Esophagus squamous epithelium (tissue), 5 donors: ENCODE data around the gene THRAP3. TPM values are rescaled to one million over a fixed set of nuclear protein-coding genes. Genes with fewer than 3 reads are reported as not detected.

Experiments
- DNase-seq: peaks from one replicate; lab custom pipeline; 2025; lab: John Stamatoyannopoulos, UW
- H3K27ac ChIP-seq, 4 donors: fragments of 200-600 bp; sonication (generic); one replicate each; pipeline ENCODE4 v1.5.1; 2016 to 2019; ENCODE audit warnings: mild to moderate bottlenecking in 1 of 4
- H3K27me3 ChIP-seq, 4 donors: fragments of 200-600 bp; sonication (generic); 1 replicate in 3 of 4; 2 replicates in 1 of 4; pipeline versions ENCODE4 v1.5.1 to v1.6.0; 2017 to 2021; ENCODE audit warnings: antibody characterized with exemption in 1 of 4
- H3K36me3 ChIP-seq, 3 donors: fragments of 200-600 bp; sonication (generic); one replicate each; pipeline ENCODE4 v1.5.1; 2016 to 2019
- H3K4me1 ChIP-seq, 3 donors: fragments of 200-600 bp; sonication (generic); one replicate each; pipeline ENCODE4 v1.5.1; 2017 to 2019
- H3K4me3 ChIP-seq, 4 donors: fragments of 200-600 bp; sonication (generic); 1 replicate in 3 of 4; 2 replicates in 1 of 4; pipeline ENCODE4 v1.5.1; 2016 to 2019; ENCODE audit warnings: mild to moderate bottlenecking in 2 of 4, moderate library complexity in 1 of 4
- H3K9me3 ChIP-seq, 3 donors: fragments of 200-600 bp; sonication (generic); one replicate each; pipeline ENCODE4 v1.5.1; 2016 to 2019
- CTCF ChIP-seq, 6 experiments: fragments of 450-650 bp in 4 of 6; fragments of 200-600 bp in 2 of 6; sonication (generic) in 2 of 6; IDR thresholded peaks; one replicate each; pipeline ENCODE4 v1.5.1; 2016 to 2019; ENCODE audit warnings: antibody characterized with exemption in 6 of 6, mild to moderate bottlenecking in 4 of 6, moderate library complexity in 4 of 6
- POLR2A ChIP-seq, 4 donors: fragments of 450-650 bp; IDR thresholded peaks; one replicate each; pipeline ENCODE4 v1.6.1; 2017; ENCODE audit warnings: antibody characterized with exemption in 4 of 4, mild to moderate bottlenecking in 4 of 4, moderate library complexity in 3 of 4
- WGBS, 2 donors: methylation state at CpG; one replicate each; pipeline ENCODE4 v1.1.5; 2018; 5-methylcytosine and 5-hydroxymethylcytosine counted together
- intact Hi-C: fragments of 100-400 bp; cut with DNase I; formaldehyde crosslinking; loops from one replicate; pipeline ENCODE4 v1.15.0; 2022
- total RNA-seq, 4 donors: library from RNA; depleted of rRNA; stranded (reverse); fragments of >200 nt; gene quantifications; one replicate each; pipeline ENCODE4 v1.1.0, GENCODE V29; 2016
- donor health status: DM: yes; HTN: yes; CAD: no.

Gene THRAP3
- total RNA-seq, 4 donors from 2014 or later = 56.5 to 83.5 (median 73.6) TPM

GRCh38 chr1:36304970-36305914 is 81.0 kb downstream of the THRAP3 start:
- Histone ChIP-seq H3K36me3 (peaks cover 21 to 56% (median 32%) of the 10 kb centered on the region in 3 donors), H3K9me3 (no peaks in the 10 kb centered on the region), H3K27ac (peak overlapping the region; percentile 87 to 97 (median 92)), H3K27me3 (no peaks in the 10 kb centered on the region), H3K4me1 (peaks cover 16 to 33% (median 26%) of the 10 kb centered on the region in 3 donors), H3K4me3 (no peak overlapping the region)
- no peak for DNase-seq
- 59 to 65% methylated on average over 7 to 8 of the region's 10 CpGs for WGBS, 2 donors
- TF ChIP-seq POLR2A (IDR thresholded peaks at IDR 0.05) = no peak
- TF ChIP-seq CTCF (IDR thresholded peaks at IDR 0.05) = no peak
- intact Hi-C loops = no loop called here

- H3K27ac ChIP-seq = peak overlapping the region; percentile 87 to 97 (median 92)
- H3K4me3 ChIP-seq = peak overlapping the region; percentile 58 to 93 (median 79)
- DNase-seq = no peak
- intact Hi-C loops = no loop called here
- TF ChIP-seq POLR2A (IDR thresholded peaks at IDR 0.05) (no peak), CTCF (IDR thresholded peaks at IDR 0.05) (no peak)
- peaks cover 16 to 27% (median 20%) of the 10 kb centered on the region in 3 donors for H3K4me1 ChIP-seq
- H3K27me3 ChIP-seq = no peaks in the 10 kb centered on the region
- WGBS, 2 donors = 40% methylated on average over 1 of the region's 7 CpGs; no CpG with 5 or more reads in 1 of the 2 donors
- no peaks in the 10 kb centered on the region for H3K9me3 ChIP-seq
- H3K36me3 ChIP-seq = peaks cover 16 to 49% (median 29%) of the 10 kb centered on the region in 3 donors
Measured at GRCh38 chr1:36305915-36306209, 81.6 kb downstream of the THRAP3 start.

- intact Hi-C loops = no loop called here
- H3K9me3 ChIP-seq = no peaks in the 10 kb centered on the region
- peaks cover 16 to 25% (median 17%) of the 10 kb centered on the region in 3 donors for H3K4me1 ChIP-seq
- H3K27me3 ChIP-seq = no peaks in the 10 kb centered on the region
- H3K27ac ChIP-seq = peak within 1 kb of the TSS; percentile 87 to 97 (median 92)
- peak within 1 kb of the TSS; percentile 58 to 93 (median 79) for H3K4me3 ChIP-seq
- 0 to 3% methylated on average over 5 to 7 of the region's 65 CpGs for WGBS, 2 donors
- H3K36me3 ChIP-seq = peaks cover 11 to 48% (median 24%) of the 10 kb centered on the region in 3 donors
- TF ChIP-seq CTCF (IDR thresholded peaks at IDR 0.05) (peak in 2 of 6 experiments; percentile 7 to 29), POLR2A (IDR thresholded peaks at IDR 0.05) (peak in 1 of 4 donors; percentile 23)
- no peak for DNase-seq
Measured at GRCh38 chr1:36306210-36306901, 82.1 kb downstream of the THRAP3 start, which contains the start of gene SH3D21. TSS of gene SH3D21 (plus strand) at chr1:36306368. CDS start at chr1:36306421, 53 bp downstream.

GRCh38 chr1:36306902-36307456 is 82.7 kb downstream of the THRAP3 start:
- H3K9me3 ChIP-seq = no peaks in the 10 kb centered on the region
- WGBS, 2 donors = 1 to 2% methylated on average over 21 to 32 of the region's 46 CpGs
- H3K4me3 ChIP-seq = peak overlapping the region; percentile 58 to 93 (median 79)
- TF ChIP-seq POLR2A (IDR thresholded peaks at IDR 0.05) = peak in 2 of 4 donors; percentile 56 to 79
- TF ChIP-seq CTCF (IDR thresholded peaks at IDR 0.05) = no peak
- intact Hi-C loops = no loop called here
- peak overlapping the region; percentile 87 to 97 (median 92) for H3K27ac ChIP-seq
- DNase-seq = no peak
- peaks cover 16 to 25% (median 17%) of the 10 kb centered on the region in 3 donors for H3K4me1 ChIP-seq
- H3K36me3 ChIP-seq = peaks cover 5 to 48% (median 18%) of the 10 kb centered on the region in 3 donors
- no peaks in the 10 kb centered on the region for H3K27me3 ChIP-seq
